GM12873 (cell line): ENCODE data around the gene SP140L.

Source experiments
- TF ChIP-seq, protein P1 (sequence below): IDR thresholded peaks from 2 replicates; pipeline ENCODE4 v1.5.1; 2012; ENCODE audit warnings: low read depth, mild to moderate bottlenecking, moderate library complexity, low read length, control low read depth; ENCODE audit not compliant: insufficient read depth; ENCODE audit errors: missing control alignments

SP140L gene

GRCh38 chr2:230423851-230424458 is 97.0 kb downstream of the SP140L start:
- TF ChIP-seq, protein P1, sequence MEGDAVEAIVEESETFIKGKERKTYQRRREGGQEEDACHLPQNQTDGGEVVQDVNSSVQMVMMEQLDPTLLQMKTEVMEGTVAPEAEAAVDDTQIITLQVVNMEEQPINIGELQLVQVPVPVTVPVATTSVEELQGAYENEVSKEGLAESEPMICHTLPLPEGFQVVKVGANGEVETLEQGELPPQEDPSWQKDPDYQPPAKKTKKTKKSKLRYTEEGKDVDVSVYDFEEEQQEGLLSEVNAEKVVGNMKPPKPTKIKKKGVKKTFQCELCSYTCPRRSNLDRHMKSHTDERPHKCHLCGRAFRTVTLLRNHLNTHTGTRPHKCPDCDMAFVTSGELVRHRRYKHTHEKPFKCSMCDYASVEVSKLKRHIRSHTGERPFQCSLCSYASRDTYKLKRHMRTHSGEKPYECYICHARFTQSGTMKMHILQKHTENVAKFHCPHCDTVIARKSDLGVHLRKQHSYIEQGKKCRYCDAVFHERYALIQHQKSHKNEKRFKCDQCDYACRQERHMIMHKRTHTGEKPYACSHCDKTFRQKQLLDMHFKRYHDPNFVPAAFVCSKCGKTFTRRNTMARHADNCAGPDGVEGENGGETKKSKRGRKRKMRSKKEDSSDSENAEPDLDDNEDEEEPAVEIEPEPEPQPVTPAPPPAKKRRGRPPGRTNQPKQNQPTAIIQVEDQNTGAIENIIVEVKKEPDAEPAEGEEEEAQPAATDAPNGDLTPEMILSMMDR: no peak

GRCh38 chr2:230425377-230425776 is 98.4 kb downstream of the SP140L start:
- TF ChIP-seq, protein P1: no peak

- TF ChIP-seq, protein P1: no peak
Measured at GRCh38 chr2:230429513-230429912, 102.5 kb downstream of the SP140L start.

GRCh38 chr2:230430957-230431910 is 104.2 kb downstream of the SP140L start:
- TF ChIP-seq, protein P1: no peak

DNA sequence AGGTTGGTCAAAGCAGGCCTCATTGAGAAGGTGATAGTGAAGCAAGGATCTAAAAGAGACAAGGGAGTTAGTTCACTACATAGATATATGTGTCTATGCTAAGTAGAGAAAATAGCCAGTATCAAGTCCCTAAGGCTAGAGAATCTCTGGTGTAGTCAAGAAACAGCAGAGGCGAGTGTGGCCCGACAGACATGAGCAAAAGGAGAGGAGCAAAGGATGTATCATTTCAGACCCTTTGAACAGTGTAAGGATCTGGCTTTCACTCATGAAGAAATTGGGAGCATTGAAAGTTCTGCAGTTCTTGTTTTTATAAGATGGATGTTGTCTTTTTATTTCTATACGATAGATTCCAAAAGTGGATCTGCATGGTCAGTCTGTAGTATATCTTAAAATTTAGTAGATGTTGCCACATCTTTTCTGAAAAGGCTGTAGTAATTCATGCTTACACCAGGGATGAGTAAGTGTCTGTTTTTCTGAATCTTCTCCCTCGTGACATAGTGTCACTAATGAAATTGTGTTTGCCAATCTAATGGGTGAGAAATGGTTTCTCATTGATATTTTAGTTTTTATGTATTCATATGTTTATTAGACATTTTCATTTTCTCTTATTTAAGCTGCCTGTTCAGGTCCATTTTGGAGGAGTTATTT is 107.8 kb downstream of the SP140L start:
- TF ChIP-seq, protein P1: no peak

- TF ChIP-seq, protein P1: no peak
Measured at GRCh38 chr2:230435431-230435830, 108.4 kb downstream of the SP140L start.

DNA sequence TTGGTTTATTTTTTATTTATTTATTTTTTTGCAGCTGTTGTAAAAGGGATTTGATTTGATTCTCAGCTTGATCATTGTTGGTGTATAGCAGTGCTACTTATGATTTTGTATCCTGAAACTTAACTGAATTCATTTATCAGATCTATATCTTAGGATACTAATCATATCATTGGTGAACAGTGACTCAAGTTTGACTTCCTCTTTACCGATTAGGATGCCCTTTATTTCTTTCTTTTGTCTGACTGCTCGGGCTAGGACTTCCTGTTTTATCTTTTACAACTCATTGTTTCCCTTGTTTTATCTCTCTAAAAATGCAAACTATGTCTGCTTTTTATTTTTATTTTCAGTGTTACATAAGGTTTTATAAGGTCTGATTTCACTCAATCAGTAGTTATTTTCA is 112.6 kb downstream of the SP140L start:
- TF ChIP-seq, protein P1: no peak
